Uterus (tissue), 2 donors: Measurements from ENCODE around the gene SF3B4.

Source experiments
- CTCF ChIP-seq, 4 experiments: fragments of 200-600 bp in 2 of 4; fragments of 450-650 bp in 2 of 4; sonication (generic) in 2 of 4; IDR thresholded peaks; one replicate each; pipeline ENCODE4 v1.5.1; 2016 to 2019; ENCODE audit warnings: antibody characterized with exemption in 4 of 4, mild to moderate bottlenecking in 2 of 4, moderate library complexity in 1 of 4
- POLR2A ChIP-seq, 2 donors: fragments of 450-650 bp; IDR thresholded peaks; one replicate each; pipeline ENCODE4 v1.6.1; 2016; ENCODE audit warnings: antibody characterized with exemption in 2 of 2, mild to moderate bottlenecking in 1 of 2, moderate library complexity in 1 of 2

GRCh38 chr1:149936170-149936991 lies 8.8 kb upstream of the SF3B4 start, which contains the start of gene MTMR11:
- TF ChIP-seq CTCF (IDR thresholded peaks at IDR 0.05) (no peak), POLR2A (IDR thresholded peaks at IDR 0.05) (no peak)
